ENCODE results near the gene DHX30. TPM values are rescaled to one million over a fixed set of nuclear protein-coding genes. Genes with fewer than 3 reads are reported as not detected.

Gene DHX30
- total and polyA plus RNA-seq, 9 of the 15 experiments (the other 6 are each of a cell fraction or from before 2014, with no cell fraction given) = 12.3 to 158 (median 79.0) TPM

GRCh38 chr3:47781685-47782445 lies 21.1 kb upstream of the DHX30 start, which contains the start of gene SMARCC1 (continued):
- peak; percentile 10; the same call in 1 of the 2 replicates for TF ChIP-seq MITF (IDR thresholded peaks at IDR 0.05)
- TF ChIP-seq E2F1 (CRISPR knock-in tag; IDR thresholded peaks at IDR 0.05) = peak; percentile 95
- TF ChIP-seq GABPB1 (CRISPR knock-in tag; IDR thresholded peaks at IDR 0.05) = peak; percentile 86
- no peak for TF ChIP-seq ZNF551 (CRISPR knock-in tag; IDR thresholded peaks at IDR 0.05)
- no peak for TF ChIP-seq DPF2 (IDR thresholded peaks at IDR 0.05)
- peak; percentile 54 for TF ChIP-seq MAX (CRISPR knock-in tag; IDR thresholded peaks at IDR 0.05)
- peak; percentile 34; the same call in 1 of the 2 replicates for TF ChIP-seq ELF4 (CRISPR knock-in tag; IDR thresholded peaks at IDR 0.05)
- TF ChIP-seq NR3C1 (CRISPR knock-in tag; IDR thresholded peaks at IDR 0.05) = 0 out of 2 replicates have a peak, but pooled peaks have one; percentile 8
- peak; percentile 39; the same call in 1 of the 2 replicates for TF ChIP-seq SIN3B (IDR thresholded peaks at IDR 0.05; ENCODE audit: low read depth)
- peak; percentile 64; the same call in 1 of the 2 replicates for TF ChIP-seq KLF1 (tag; IDR thresholded peaks at IDR 0.05)
- no peak for TF ChIP-seq CSDE1 (IDR thresholded peaks at IDR 0.05)
- no peak for TF ChIP-seq ZNF174 (CRISPR knock-in tag; IDR thresholded peaks at IDR 0.05)
- no peak for TF ChIP-seq JUND (IDR thresholded peaks at IDR 0.05; ENCODE audit: borderline replicate concordance, low read depth, low read length)
- TF ChIP-seq JUND (tag; IDR thresholded peaks at IDR 0.05; ENCODE audit: borderline replicate concordance, low read depth, low read length) = no peak; the same call in 2 of the 3 replicates
- TF ChIP-seq RBM15 (IDR thresholded peaks at IDR 0.05; ENCODE audit: insufficient read depth, low read length) = no peak
- TF ChIP-seq TCFL5 (CRISPR knock-in tag; conservative IDR thresholded peaks at IDR 0.05) = no peak
- 0 out of 2 replicates have a peak, but pooled peaks have one; percentile 27 for TF ChIP-seq SPI1 (IDR thresholded peaks at IDR 0.05; ENCODE audit: borderline replicate concordance, low read depth, low read length)
- 0 out of 2 replicates have a peak, but pooled peaks have one; percentile 6 for TF ChIP-seq CAMTA2 (CRISPR knock-in tag; conservative IDR thresholded peaks at IDR 0.05)
- TF ChIP-seq HEY1 (CRISPR knock-in tag; IDR thresholded peaks at IDR 0.05; ENCODE audit: borderline replicate concordance) = no peak
- TF ChIP-seq RBM14 (IDR thresholded peaks at IDR 0.05; ENCODE audit: borderline replicate concordance, insufficient read depth, low read depth, low read length) = no peak
- TF ChIP-seq NR0B1 (IDR thresholded peaks at IDR 0.05; ENCODE audit: partially characterized antibody) = no peak
- peak; percentile 9 for TF ChIP-seq MYC (IDR thresholded peaks at IDR 0.05; ENCODE audit: low read depth, low read length)
- TF ChIP-seq MYC (CRISPR knock-in tag; IDR thresholded peaks at IDR 0.05; ENCODE audit: borderline replicate concordance, low read depth) = peak; percentile 78; the same call in 1 of the 2 replicates
- TF ChIP-seq RB1 (IDR thresholded peaks at IDR 0.05; ENCODE audit: low read depth) = peak; percentile 90
